ENCODE results near the gene KRT17.

DNA sequence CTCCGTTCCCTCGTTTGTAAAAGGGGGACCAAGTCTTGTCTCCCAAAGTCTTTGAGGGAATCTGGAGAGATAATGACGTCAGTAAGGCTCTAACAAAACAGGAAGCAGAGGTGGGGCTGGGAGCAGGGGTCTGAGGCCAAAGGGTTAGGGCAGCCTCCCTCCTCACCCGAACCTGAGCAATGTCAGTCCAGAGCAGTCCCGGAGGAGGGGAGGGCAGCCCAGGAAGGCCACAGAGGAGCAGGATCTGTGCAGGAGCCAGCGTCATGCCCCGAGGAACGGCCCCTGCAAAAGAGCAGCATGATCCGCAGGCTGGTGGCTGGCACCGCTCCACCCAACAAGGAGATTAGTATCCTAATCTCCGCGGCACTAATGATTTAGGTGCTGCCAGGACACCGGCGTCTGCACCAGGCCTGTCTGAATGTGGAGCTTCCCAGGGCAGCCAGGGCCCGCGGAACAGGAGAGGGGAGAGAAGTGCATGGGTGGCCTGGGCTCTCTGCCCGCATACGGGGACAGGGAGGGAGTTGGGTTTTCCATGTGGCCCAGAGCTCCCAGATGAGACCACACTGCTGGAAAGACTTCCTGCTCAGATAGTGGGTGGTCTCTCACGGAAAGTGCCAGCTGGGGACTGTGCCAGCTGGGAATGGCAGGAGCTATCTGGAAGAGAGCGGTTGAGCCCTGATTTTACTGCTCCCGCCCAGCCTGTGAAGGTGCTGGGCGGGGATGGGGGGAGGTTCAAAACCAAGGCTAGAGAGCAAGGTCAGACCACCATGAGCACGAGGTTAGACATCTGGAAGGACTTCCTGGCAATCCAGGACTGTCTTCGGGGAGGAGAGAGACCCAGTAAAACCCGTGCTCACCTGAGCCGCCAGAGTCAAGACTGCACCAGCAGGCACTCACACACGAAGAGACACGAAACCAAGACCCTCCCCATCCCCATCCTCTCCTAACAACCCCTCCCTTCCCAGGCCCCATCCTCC lies 11.0 kb upstream of the KRT17 start:
- TF ChIP-seq, protein P1, sequence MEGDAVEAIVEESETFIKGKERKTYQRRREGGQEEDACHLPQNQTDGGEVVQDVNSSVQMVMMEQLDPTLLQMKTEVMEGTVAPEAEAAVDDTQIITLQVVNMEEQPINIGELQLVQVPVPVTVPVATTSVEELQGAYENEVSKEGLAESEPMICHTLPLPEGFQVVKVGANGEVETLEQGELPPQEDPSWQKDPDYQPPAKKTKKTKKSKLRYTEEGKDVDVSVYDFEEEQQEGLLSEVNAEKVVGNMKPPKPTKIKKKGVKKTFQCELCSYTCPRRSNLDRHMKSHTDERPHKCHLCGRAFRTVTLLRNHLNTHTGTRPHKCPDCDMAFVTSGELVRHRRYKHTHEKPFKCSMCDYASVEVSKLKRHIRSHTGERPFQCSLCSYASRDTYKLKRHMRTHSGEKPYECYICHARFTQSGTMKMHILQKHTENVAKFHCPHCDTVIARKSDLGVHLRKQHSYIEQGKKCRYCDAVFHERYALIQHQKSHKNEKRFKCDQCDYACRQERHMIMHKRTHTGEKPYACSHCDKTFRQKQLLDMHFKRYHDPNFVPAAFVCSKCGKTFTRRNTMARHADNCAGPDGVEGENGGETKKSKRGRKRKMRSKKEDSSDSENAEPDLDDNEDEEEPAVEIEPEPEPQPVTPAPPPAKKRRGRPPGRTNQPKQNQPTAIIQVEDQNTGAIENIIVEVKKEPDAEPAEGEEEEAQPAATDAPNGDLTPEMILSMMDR (IDR thresholded peaks at IDR 0.05), result no peak
- no peak for TF ChIP-seq POLR2A (IDR thresholded peaks at IDR 0.05)
